ENCODE data around the gene CCNB3.
A peak's percentile ranks its signal among the peaks of the same experiment; 100 is the strongest.
"Not testable (repeated sequence)": the region's sequence is repeated elsewhere in the genome, so short reads cannot be mapped to it uniquely, and the experiment has no call there.

The CCNB3 gene

GRCh38 chrX:50204364-50204899 lies at the start of gene CCNB3:
Gene CCNB3 (plus strand): TSS chrX:50204765. CDS start chrX:50285164, 80,399 bp downstream.
- DNase-seq: peak in 47 of 51 donors; percentile 1 to 86 (median 33)

- DNase-seq: no peak
These were observed 46.9 kb upstream of the CCNB3 start for GRCh38 chrX:50157545-50158135.

- no peak for DNase-seq
These were observed 46.0 kb upstream of the CCNB3 start for GRCh38 chrX:50158593-50158992.

GRCh38 chrX:50161127-50161526 lies 43.4 kb upstream of the CCNB3 start:
- no peak for DNase-seq

- DNase-seq: no peak
These were observed 38.8 kb upstream of the CCNB3 start for GRCh38 chrX:50165727-50166126.

GRCh38 chrX:50167366-50167765 lies 37.2 kb upstream of the CCNB3 start:
- DNase-seq: no peak

GRCh38 chrX:50168241-50168687 lies 36.3 kb upstream of the CCNB3 start:
- no peak for DNase-seq

- no peak for DNase-seq
These were observed 34.8 kb upstream of the CCNB3 start for GRCh38 chrX:50169717-50170116.

GRCh38 chrX:50180073-50180940 lies 24.3 kb upstream of the CCNB3 start:
- DNase-seq: no peak

- DNase-seq: no peak
These were observed 20.7 kb upstream of the CCNB3 start for GRCh38 chrX:50183891-50184290.

- DNase-seq: no peak
These were observed 15.5 kb upstream of the CCNB3 start for GRCh38 chrX:50188859-50189600.

- DNase-seq: no peak
These were observed 6.2 kb upstream of the CCNB3 start for GRCh38 chrX:50198348-50198747.

GRCh38 chrX:50200907-50201306 lies 3.7 kb upstream of the CCNB3 start, which contains the start of gene AKAP4:
Gene AKAP4 (minus strand): TSS chrX:50201007. CDS start chrX:50200889, 118 bp downstream.
- DNase-seq: no peak

GRCh38 chrX:50202539-50202938 lies 2.0 kb upstream of the CCNB3 start:
- no peak for DNase-seq

- no peak for DNase-seq
These were observed 2.2 kb downstream of the CCNB3 start for GRCh38 chrX:50206753-50207152.

GRCh38 chrX:50211510-50211909 lies 6.9 kb downstream of the CCNB3 start:
- DNase-seq: no peak

GRCh38 chrX:50281253-50281652 lies 76.7 kb downstream of the CCNB3 start:
- DNase-seq: no peak

- no peak for DNase-seq
These were observed 122.7 kb downstream of the CCNB3 start for GRCh38 chrX:50327235-50327634.

- not testable (repeated sequence) for DNase-seq
These were observed 128.1 kb downstream of the CCNB3 start for GRCh38 chrX:50332668-50333067.

GRCh38 chrX:50333308-50333707 lies 128.7 kb downstream of the CCNB3 start:
- no peak for DNase-seq

GRCh38 chrX:50343917-50344316 lies 139.4 kb downstream of the CCNB3 start:
- DNase-seq: no peak

- DNase-seq: no peak
These were observed 168.4 kb downstream of the CCNB3 start for GRCh38 chrX:50372966-50373365.
